SK-N-SH (cell line): Measurements from ENCODE around the gene SCUBE3.

Experiments used
- CTCF ChIP-seq: fragments of 200-600 bp; sonication (generic); IDR thresholded peaks from 2 replicates; pipeline ENCODE4 v1.6.1; 2017; ENCODE audit warnings: antibody characterized with exemption, mild to moderate bottlenecking, moderate library complexity
- EP300 ChIP-seq, 2 experiments: IDR thresholded peaks; 2 replicates each; pipeline versions ENCODE4 v1.4.0 to v1.6.1; 2012; ENCODE audit warnings: borderline replicate concordance in 1 of 2, low read depth in 1 of 2, low read length in 1 of 2
- GATA2 ChIP-seq: sonication (generic); formaldehyde crosslinking; IDR thresholded peaks from 2 replicates; pipeline ENCODE4 v1.5.0; 2020; ENCODE audit warnings: mild to moderate bottlenecking, missing genetic modification reagents
- MEF2A ChIP-seq: IDR thresholded peaks from 2 replicates; pipeline ENCODE4 v1.4.0; 2012; ENCODE audit warnings: low read depth, borderline replicate concordance
- NFIC ChIP-seq: IDR thresholded peaks from 2 replicates; pipeline ENCODE4 v1.4.0; 2012; ENCODE audit warnings: borderline replicate concordance
- POLR2AphosphoS5 ChIP-seq: IDR thresholded peaks from 2 replicates; pipeline ENCODE4 v1.6.1; 2012; ENCODE audit warnings: low read depth, low read length
- RCOR1 ChIP-seq: fragments of 150-350 bp; IDR thresholded peaks from 2 replicates; pipeline ENCODE4 v1.6.1; 2017; ENCODE audit warnings: antibody characterized with exemption, low read length
- REST ChIP-seq: IDR thresholded peaks from 2 replicates; pipeline ENCODE4 v1.6.1; 2012; ENCODE audit warnings: mild to moderate bottlenecking, low read depth, low read length, moderate library complexity
- SIN3A ChIP-seq: IDR thresholded peaks from 2 replicates; pipeline ENCODE4 v1.6.1; 2012; ENCODE audit warnings: low read depth, mild to moderate bottlenecking, low read length, moderate library complexity, borderline replicate concordance
- SMC3 ChIP-seq: IDR thresholded peaks from 2 replicates; pipeline ENCODE4 v1.6.1; 2012; ENCODE audit warnings: low read depth, low read length, improper control_type of control experiment
- USF1 ChIP-seq: IDR thresholded peaks from 2 replicates; pipeline ENCODE4 v1.4.0; 2012; ENCODE audit warnings: low read depth, borderline replicate concordance
- YY1 ChIP-seq: IDR thresholded peaks from 2 replicates; pipeline ENCODE4 v1.4.0; 2012; ENCODE audit warnings: low read depth, mild to moderate bottlenecking
- ZBTB33 ChIP-seq: IDR thresholded peaks from 2 replicates; pipeline ENCODE4 v1.4.0; 2012; ENCODE audit warnings: low read depth, borderline replicate concordance

GRCh38 chr6:35164868-35165267, 48.9 kb upstream of the SCUBE3 start:
- TF ChIP-seq NFIC (no peak), CTCF (no peak), REST (no peak), EP300 (IDR thresholded peaks at IDR 0.05; ENCODE audit: borderline replicate concordance in 1 of 2, low read depth in 1 of 2, low read length in 1 of 2) (no peak), USF1 (no peak), YY1 (no peak), POLR2AphosphoS5 (no peak), GATA2 (CRISPR knock-in tag) (no peak), RCOR1 (no peak), SIN3A (no peak), ZBTB33 (no peak), SMC3 (no peak), MEF2A (no peak)
